SK-N-SH treated with all-trans-retinoic acid at 6 μM for 48 hours (cell line): ENCODE results near the gene CXCR5.

Source experiments
- CREB5 ChIP-seq: fragments of 250-450 bp; sonication (Bioruptor Pico); IDR thresholded peaks from 2 replicates; pipeline ENCODE4 v1.5.1; 2020; ENCODE audit warnings: low read depth, mild to moderate bottlenecking, moderate library complexity
- CSDC2 ChIP-seq: fragments of 250-450 bp; sonication (Bioruptor Pico); IDR thresholded peaks from 2 replicates; pipeline ENCODE4 v1.5.0; 2020; ENCODE audit warnings: mild to moderate bottlenecking, moderate library complexity
- OSR1 ChIP-seq: fragments of 250-450 bp; sonication (Bioruptor Pico); IDR thresholded peaks from 2 replicates; pipeline ENCODE4 v1.8.0; 2022; ENCODE audit warnings: moderate library complexity, mild to moderate bottlenecking, inconsistent platforms
- PPARA ChIP-seq: fragments of 250-450 bp; sonication (Bioruptor Pico); IDR thresholded peaks from 2 replicates; pipeline ENCODE4 v1.5.0; 2020; ENCODE audit warnings: mild to moderate bottlenecking, borderline replicate concordance
- TCF4 ChIP-seq: fragments of 250-450 bp; sonication (Bioruptor Pico); IDR thresholded peaks from 2 replicates; pipeline ENCODE4 v1.8.0; 2021; ENCODE audit warnings: mild to moderate bottlenecking, moderate library complexity, borderline replicate concordance
- TSHZ2 ChIP-seq: fragments of 250-450 bp; sonication (Bioruptor Pico); IDR thresholded peaks from 2 replicates; pipeline ENCODE4 v1.5.0; 2020; ENCODE audit warnings: mild to moderate bottlenecking, moderate library complexity
- ZC3H10 ChIP-seq: fragments of 250-450 bp; sonication (Bioruptor Pico); IDR thresholded peaks from 2 replicates; pipeline ENCODE4 v1.5.1; 2021; ENCODE audit warnings: mild to moderate bottlenecking, moderate library complexity
- ZNF565 ChIP-seq: fragments of 450-650 bp; formaldehyde crosslinking; conservative IDR thresholded peaks from 2 replicates; pipeline ENCODE4 v1.5.0; 2020; ENCODE audit warnings: low read depth, mild to moderate bottlenecking, moderate library complexity
- ZNF70 ChIP-seq: fragments of 450-650 bp; formaldehyde crosslinking; IDR thresholded peaks from 2 replicates; pipeline ENCODE4 v1.5.0; 2020; ENCODE audit warnings: mild to moderate bottlenecking, moderate library complexity
- ZNF8 ChIP-seq: fragments of 450-650 bp; formaldehyde crosslinking; IDR thresholded peaks from 2 replicates; pipeline ENCODE4 v1.5.0; 2020; ENCODE audit warnings: mild to moderate bottlenecking, moderate library complexity
- TF ChIP-seq, protein P1 (sequence below): fragments of 250-450 bp; sonication (Bioruptor Pico); IDR thresholded peaks from 2 replicates; pipeline ENCODE4 v1.5.1; 2021; ENCODE audit warnings: mild to moderate bottlenecking, moderate library complexity
- TF ChIP-seq, protein P2 (sequence below): fragments of 250-450 bp; sonication (Bioruptor Pico); IDR thresholded peaks from 2 replicates; pipeline ENCODE4 v1.8.0; 2021; ENCODE audit warnings: low read depth, mild to moderate bottlenecking, moderate library complexity, borderline replicate concordance
- TF ChIP-seq, protein P3 (sequence below): fragments of 250-450 bp; sonication (Bioruptor Pico); IDR thresholded peaks from 2 replicates; pipeline ENCODE4 v1.8.0; 2020; ENCODE audit warnings: mild to moderate bottlenecking, moderate library complexity, borderline replicate concordance

DNA sequence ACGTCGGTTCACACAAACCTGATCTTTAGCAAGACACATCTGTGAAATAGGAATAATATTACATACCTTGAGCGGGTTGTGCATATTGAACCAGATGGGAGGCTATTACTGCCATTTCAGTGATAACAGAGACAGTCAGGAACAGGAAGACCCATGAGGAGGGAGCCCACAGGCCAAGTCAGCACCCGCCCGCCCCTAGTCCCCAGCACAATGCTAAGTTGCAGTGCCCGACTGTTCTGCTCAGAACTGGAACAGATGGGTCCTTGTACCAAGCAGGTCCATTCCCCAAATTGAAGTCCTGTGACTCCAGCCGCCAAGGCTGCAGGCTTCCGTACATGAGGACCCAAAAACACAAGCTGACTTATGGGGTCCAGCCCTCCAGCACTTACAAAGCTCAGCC, 9.3 kb downstream of the CXCR5 start:
- TF ChIP-seq, protein P1, sequence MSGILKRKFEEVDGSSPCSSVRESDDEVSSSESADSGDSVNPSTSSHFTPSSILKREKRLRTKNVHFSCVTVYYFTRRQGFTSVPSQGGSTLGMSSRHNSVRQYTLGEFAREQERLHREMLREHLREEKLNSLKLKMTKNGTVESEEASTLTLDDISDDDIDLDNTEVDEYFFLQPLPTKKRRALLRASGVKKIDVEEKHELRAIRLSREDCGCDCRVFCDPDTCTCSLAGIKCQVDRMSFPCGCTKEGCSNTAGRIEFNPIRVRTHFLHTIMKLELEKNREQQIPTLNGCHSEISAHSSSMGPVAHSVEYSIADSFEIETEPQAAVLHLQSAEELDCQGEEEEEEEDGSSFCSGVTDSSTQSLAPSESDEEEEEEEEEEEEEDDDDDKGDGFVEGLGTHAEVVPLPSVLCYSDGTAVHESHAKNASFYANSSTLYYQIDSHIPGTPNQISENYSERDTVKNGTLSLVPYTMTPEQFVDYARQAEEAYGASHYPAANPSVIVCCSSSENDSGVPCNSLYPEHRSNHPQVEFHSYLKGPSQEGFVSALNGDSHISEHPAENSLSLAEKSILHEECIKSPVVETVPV (CRISPR knock-in tag), result no peak
- no peak for TF ChIP-seq TCF4
- TF ChIP-seq OSR1 (CRISPR knock-in tag), result no peak
- TF ChIP-seq TSHZ2 (CRISPR knock-in tag), result no peak
- TF ChIP-seq, protein P2, sequence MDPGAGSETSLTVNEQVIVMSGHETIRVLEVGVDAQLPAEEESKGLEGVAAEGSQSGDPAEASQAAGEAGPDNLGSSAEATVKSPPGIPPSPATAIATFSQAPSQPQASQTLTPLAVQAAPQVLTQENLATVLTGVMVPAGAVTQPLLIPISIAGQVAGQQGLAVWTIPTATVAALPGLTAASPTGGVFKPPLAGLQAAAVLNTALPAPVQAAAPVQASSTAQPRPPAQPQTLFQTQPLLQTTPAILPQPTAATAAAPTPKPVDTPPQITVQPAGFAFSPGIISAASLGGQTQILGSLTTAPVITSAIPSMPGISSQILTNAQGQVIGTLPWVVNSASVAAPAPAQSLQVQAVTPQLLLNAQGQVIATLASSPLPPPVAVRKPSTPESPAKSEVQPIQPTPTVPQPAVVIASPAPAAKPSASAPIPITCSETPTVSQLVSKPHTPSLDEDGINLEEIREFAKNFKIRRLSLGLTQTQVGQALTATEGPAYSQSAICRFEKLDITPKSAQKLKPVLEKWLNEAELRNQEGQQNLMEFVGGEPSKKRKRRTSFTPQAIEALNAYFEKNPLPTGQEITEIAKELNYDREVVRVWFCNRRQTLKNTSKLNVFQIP (CRISPR knock-in tag), result no peak
- TF ChIP-seq ZNF70 (CRISPR knock-in tag), result no peak
- TF ChIP-seq ZC3H10 (CRISPR knock-in tag), result no peak
- TF ChIP-seq, protein P3, sequence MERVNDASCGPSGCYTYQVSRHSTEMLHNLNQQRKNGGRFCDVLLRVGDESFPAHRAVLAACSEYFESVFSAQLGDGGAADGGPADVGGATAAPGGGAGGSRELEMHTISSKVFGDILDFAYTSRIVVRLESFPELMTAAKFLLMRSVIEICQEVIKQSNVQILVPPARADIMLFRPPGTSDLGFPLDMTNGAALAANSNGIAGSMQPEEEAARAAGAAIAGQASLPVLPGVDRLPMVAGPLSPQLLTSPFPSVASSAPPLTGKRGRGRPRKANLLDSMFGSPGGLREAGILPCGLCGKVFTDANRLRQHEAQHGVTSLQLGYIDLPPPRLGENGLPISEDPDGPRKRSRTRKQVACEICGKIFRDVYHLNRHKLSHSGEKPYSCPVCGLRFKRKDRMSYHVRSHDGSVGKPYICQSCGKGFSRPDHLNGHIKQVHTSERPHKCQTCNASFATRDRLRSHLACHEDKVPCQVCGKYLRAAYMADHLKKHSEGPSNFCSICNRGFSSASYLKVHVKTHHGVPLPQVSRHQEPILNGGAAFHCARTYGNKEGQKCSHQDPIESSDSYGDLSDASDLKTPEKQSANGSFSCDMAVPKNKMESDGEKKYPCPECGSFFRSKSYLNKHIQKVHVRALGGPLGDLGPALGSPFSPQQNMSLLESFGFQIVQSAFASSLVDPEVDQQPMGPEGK (CRISPR knock-in tag), result no peak
- TF ChIP-seq CREB5 (CRISPR knock-in tag), result no peak
- TF ChIP-seq CSDC2 (CRISPR knock-in tag), result no peak
- TF ChIP-seq PPARA (CRISPR knock-in tag), result no peak
- no peak for TF ChIP-seq ZNF565
- TF ChIP-seq ZNF8 (CRISPR knock-in tag), result no peak
